HCT116 (cell line): ENCODE results near the gene SLC9A7. TPM values are rescaled to one million over a fixed set of nuclear protein-coding genes. Genes with fewer than 3 reads are reported as not detected.

Source experiments
- ATAC-seq: fragments of 200-7000 bp; cut with Tn5 transposase; 2 replicates; pipeline ENCODE4 v1.9.1; 2020; ENCODE audit warnings: mild to moderate bottlenecking, moderate library complexity
- BruUV-seq: library from RNA; stranded (reverse); fragments of 400-500 nt; replicated peaks from 2 replicates; lab custom pipeline; 2021; lab: Mats Ljungman, UMichigan
- CTCF ChIA-PET: fragments of 300-600 bp; sonication (Branson Sonifier 250); formaldehyde crosslinking; loops from one replicate; lab custom pipeline; 2021; ENCODE audit warnings: antibody characterized with exemption; lab: Charles Lee
- POLR2A ChIA-PET: fragments of 300-600, 350-600 bp; sonication (Branson Sonifier 250); formaldehyde crosslinking; loops from one replicate; lab custom pipeline; 2021; ENCODE audit warnings: antibody characterized with exemption; lab: Charles Lee
- RAD21 ChIA-PET, 2 experiments: fragments of 300-600 bp; sonication (Branson Sonifier 250); formaldehyde crosslinking; loops; one replicate each; lab custom pipeline; 2023; ENCODE audit warnings: low total read pairs in 2 of 2; ENCODE audit not compliant: uncharacterized antibody in 2 of 2, unreplicated experiment in 2 of 2, low non-redundant PET in 1 of 2; lab: Charles Lee
- DNase-seq: peaks from one replicate; pipeline ENCODE4 v3.0.0-alpha.2; 2010; ENCODE audit warnings: low read depth, low spot score
- H2AFZ ChIP-seq: fragments of 200-600 bp; shearing (Covaris generic), sonication (generic); 2 replicates; pipeline ENCODE4 v1.6.1; 2017; ENCODE audit warnings: low read depth, mixed run types, mixed read lengths, antibody characterized with exemption, low read length; ENCODE audit not compliant: poor library complexity, severe bottlenecking
- H3K27ac ChIP-seq: 2 replicates; pipeline ENCODE4 v1.5.1; 2012; ENCODE audit warnings: low read depth, low read length
- H3K27me3 ChIP-seq: fragments of 200-600 bp; sonication (generic); 2 replicates; pipeline ENCODE4 v1.6.1; 2016; ENCODE audit warnings: mixed run types, low read length, mixed read lengths; ENCODE audit not compliant: insufficient read depth
- H3K36me3 ChIP-seq, 2 experiments: fragments of 200-500 bp in 1 of 2; fragments of 200-600 bp in 1 of 2; sonication (Bioruptor generic) in 1 of 2; sonication (generic) in 1 of 2; 2 replicates each; pipeline versions ENCODE4 v1.5.1 to v1.6.1; 2014 to 2016; ENCODE audit warnings: low read length in 2 of 2, inconsistent platforms in 1 of 2, mixed read lengths in 1 of 2, mixed run types in 1 of 2; ENCODE audit not compliant: insufficient read depth in 2 of 2, control insufficient read depth in 1 of 2
- H3K4me1 ChIP-seq, 2 experiments: fragments of 200-600 bp in 1 of 2; sonication (generic) in 1 of 2; 2 replicates each; pipeline versions ENCODE4 v1.5.1 to v1.6.1; 2012 to 2017; ENCODE audit warnings: low read length in 2 of 2, inconsistent platforms in 1 of 2, mild to moderate bottlenecking in 1 of 2, mixed read lengths in 1 of 2, mixed run types in 1 of 2, moderate library complexity in 1 of 2; ENCODE audit not compliant: insufficient read depth in 2 of 2, control insufficient read depth in 1 of 2
- H3K4me2 ChIP-seq: fragments of 200-600 bp; sonication (generic); 2 replicates; pipeline ENCODE4 v1.6.1; 2017; ENCODE audit warnings: mixed run types, low read length, mixed read lengths
- H3K4me3 ChIP-seq, 2 experiments: fragments of 200-600 bp in 1 of 2; sonication (generic) in 1 of 2; replicated peaks in 1 of 2; 2 replicates each; pipeline ENCODE4 v1.5.1; 2011 to 2016; ENCODE audit warnings: low read length in 2 of 2, control low read depth in 1 of 2, low read depth in 1 of 2, mild to moderate bottlenecking in 1 of 2, mixed read lengths in 1 of 2, mixed run types in 1 of 2
- H3K79me2 ChIP-seq: fragments of 200-600 bp; sonication (generic); 2 replicates; pipeline ENCODE4 v1.6.1; 2017; ENCODE audit warnings: mild to moderate bottlenecking, mixed run types, low read length, moderate library complexity, mixed read lengths; ENCODE audit not compliant: insufficient read depth
- H3K9ac ChIP-seq: fragments of 200-600 bp; sonication (generic); 2 replicates; pipeline ENCODE4 v1.6.1; 2016; ENCODE audit warnings: low read length, mixed read lengths
- H3K9me2 ChIP-seq: fragments of 200-600 bp; sonication (generic), shearing (Covaris generic); 2 replicates; pipeline ENCODE4 v1.6.1; 2017; ENCODE audit warnings: mixed run types, mild to moderate bottlenecking, moderate library complexity; ENCODE audit not compliant: insufficient read depth
- H3K9me3 ChIP-seq, 2 experiments: fragments of 200-500 bp in 1 of 2; fragments of 200-600 bp in 1 of 2; sonication (Bioruptor generic) in 1 of 2; sonication (generic) in 1 of 2; 2 replicates each; pipeline ENCODE4 v1.6.1; 2014 to 2017; ENCODE audit warnings: low read length in 2 of 2, mixed read lengths in 2 of 2, inconsistent platforms in 1 of 2, low read depth in 1 of 2, mild to moderate bottlenecking in 1 of 2, mixed run types in 1 of 2, moderate library complexity in 1 of 2; ENCODE audit not compliant: control insufficient read depth in 1 of 2, insufficient read depth in 1 of 2
- H4K20me1 ChIP-seq: fragments of 200-600 bp; sonication (generic), shearing (Covaris generic); 2 replicates; pipeline ENCODE4 v1.6.1; 2017; ENCODE audit warnings: mixed run types, mild to moderate bottlenecking, moderate library complexity; ENCODE audit not compliant: insufficient read depth
- CTCF ChIP-seq, 3 experiments: fragments of 200-600 bp in 1 of 3; sonication (generic) in 1 of 3; IDR thresholded peaks in 2 of 3; conservative IDR thresholded peaks in 1 of 3; 2 replicates each; pipeline ENCODE4 v1.5.1; 2012 to 2017; ENCODE audit warnings: low read depth in 2 of 3, low read length in 2 of 3, antibody characterized with exemption in 1 of 3, borderline replicate concordance in 1 of 3, control low read depth in 1 of 3, mild to moderate bottlenecking in 1 of 3, mixed read lengths in 1 of 3, mixed run types in 1 of 3, moderate library complexity in 1 of 3; ENCODE audit not compliant: insufficient read depth in 1 of 3
- ELF1 ChIP-seq: IDR thresholded peaks from 2 replicates; pipeline ENCODE4 v1.6.1; 2012; ENCODE audit warnings: low read depth, borderline replicate concordance
- EZH2phosphoT487 ChIP-seq: fragments of 200-600 bp; IDR thresholded peaks from 2 replicates; pipeline ENCODE4 v1.6.1; 2018; ENCODE audit warnings: antibody characterized with exemption, borderline replicate concordance
- JUND ChIP-seq: IDR thresholded peaks from 2 replicates; pipeline ENCODE4 v1.6.1; 2012
- POLR2A ChIP-seq: IDR thresholded peaks from 2 replicates; pipeline ENCODE4 v1.7.0; 2011; ENCODE audit warnings: borderline replicate concordance; ENCODE audit not compliant: insufficient read depth, insufficient read length; ENCODE audit errors: extremely low read depth
- POLR2AphosphoS5 ChIP-seq: IDR thresholded peaks from 2 replicates; pipeline ENCODE4 v1.6.1; 2011; ENCODE audit warnings: mild to moderate bottlenecking, low read depth, low read length, moderate library complexity
- SIN3A ChIP-seq: IDR thresholded peaks from 2 replicates; pipeline ENCODE4 v1.6.1; 2012; ENCODE audit warnings: low read depth
- SP1 ChIP-seq: IDR thresholded peaks from 2 replicates; pipeline ENCODE4 v1.6.1; 2012; ENCODE audit warnings: low read depth
- SRF ChIP-seq: IDR thresholded peaks from 2 replicates; pipeline ENCODE4 v1.6.1; 2012; ENCODE audit warnings: low read depth
- TCF7L2 ChIP-seq: IDR thresholded peaks from 2 replicates; pipeline ENCODE4 v1.7.0; 2011; ENCODE audit warnings: borderline replicate concordance, inconsistent platforms; ENCODE audit not compliant: insufficient read depth, insufficient read length; ENCODE audit errors: extremely low read depth
- YY1 ChIP-seq: IDR thresholded peaks from 2 replicates; pipeline ENCODE4 v1.6.1; 2011; ENCODE audit warnings: low read length, low read depth, moderate library complexity, mild to moderate bottlenecking; ENCODE audit not compliant: insufficient replicate concordance; ENCODE audit errors: extremely low read depth
- intact Hi-C: fragments of 100-400 bp; cut with micrococcal nuclease; formaldehyde crosslinking; loops from 2 replicates; pipeline ENCODE4 v1.10.0; 2022
- total RNA-seq: library from RNA; stranded (reverse); gene quantifications from one replicate; pipeline ENCODE4 v1.2.1, GENCODE V29; 2021; ENCODE audit not compliant: unreplicated experiment
- TF ChIP-seq, protein P1 (sequence below): IDR thresholded peaks from 2 replicates; pipeline ENCODE4 v1.6.1; 2012
- TF ChIP-seq, protein P2 (sequence below): IDR thresholded peaks from 2 replicates; pipeline ENCODE4 v1.6.1; 2012
- TF ChIP-seq, protein P3 (sequence below): IDR thresholded peaks from 2 replicates; pipeline ENCODE4 v1.6.1; 2012; ENCODE audit warnings: low read depth

The SLC9A7 gene
- total RNA-seq, 1 experiment from 2014 or later: 18.6 TPM

- Histone ChIP-seq H3K4me3 (no peak overlapping the region), H3K9me3 (no peaks in the 10 kb centered on the region), H3K79me2 (peaks cover 6% of the 10 kb centered on the region; the same call in 1 of the 2 replicates), H3K4me1 (peaks cover 9 to 13% of the 10 kb centered on the region in 2 experiments), H2AFZ (no peak overlapping the region), H3K36me3 (no peaks in the 10 kb centered on the region), H3K27me3 (no peaks in the 10 kb centered on the region), H3K9me2 (no peaks in the 10 kb centered on the region), H3K4me2 (no peak overlapping the region), H3K27ac (no peak overlapping the region), H3K9ac (no peak overlapping the region), H4K20me1 (no peaks in the 10 kb centered on the region)
- no TSS peak for BruUV-seq
- ATAC-seq (no peak), DNase-seq (no peak)
- POLR2A ChIA-PET: no interaction called here
- RAD21 ChIA-PET: no interaction called here
- TF ChIP-seq YY1: no peak
- TF ChIP-seq, protein P1, sequence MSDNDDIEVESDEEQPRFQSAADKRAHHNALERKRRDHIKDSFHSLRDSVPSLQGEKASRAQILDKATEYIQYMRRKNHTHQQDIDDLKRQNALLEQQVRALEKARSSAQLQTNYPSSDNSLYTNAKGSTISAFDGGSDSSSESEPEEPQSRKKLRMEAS: no peak
- no peak for TF ChIP-seq JUND
- no peak for TF ChIP-seq SP1
- TF ChIP-seq ELF1: no peak
- TF ChIP-seq POLR2A: no peak
- TF ChIP-seq, protein P2, sequence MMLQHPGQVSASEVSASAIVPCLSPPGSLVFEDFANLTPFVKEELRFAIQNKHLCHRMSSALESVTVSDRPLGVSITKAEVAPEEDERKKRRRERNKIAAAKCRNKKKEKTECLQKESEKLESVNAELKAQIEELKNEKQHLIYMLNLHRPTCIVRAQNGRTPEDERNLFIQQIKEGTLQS: no peak
- no peak for TF ChIP-seq POLR2AphosphoS5
- TF ChIP-seq EZH2phosphoT487: no peak
- TF ChIP-seq, protein P3, sequence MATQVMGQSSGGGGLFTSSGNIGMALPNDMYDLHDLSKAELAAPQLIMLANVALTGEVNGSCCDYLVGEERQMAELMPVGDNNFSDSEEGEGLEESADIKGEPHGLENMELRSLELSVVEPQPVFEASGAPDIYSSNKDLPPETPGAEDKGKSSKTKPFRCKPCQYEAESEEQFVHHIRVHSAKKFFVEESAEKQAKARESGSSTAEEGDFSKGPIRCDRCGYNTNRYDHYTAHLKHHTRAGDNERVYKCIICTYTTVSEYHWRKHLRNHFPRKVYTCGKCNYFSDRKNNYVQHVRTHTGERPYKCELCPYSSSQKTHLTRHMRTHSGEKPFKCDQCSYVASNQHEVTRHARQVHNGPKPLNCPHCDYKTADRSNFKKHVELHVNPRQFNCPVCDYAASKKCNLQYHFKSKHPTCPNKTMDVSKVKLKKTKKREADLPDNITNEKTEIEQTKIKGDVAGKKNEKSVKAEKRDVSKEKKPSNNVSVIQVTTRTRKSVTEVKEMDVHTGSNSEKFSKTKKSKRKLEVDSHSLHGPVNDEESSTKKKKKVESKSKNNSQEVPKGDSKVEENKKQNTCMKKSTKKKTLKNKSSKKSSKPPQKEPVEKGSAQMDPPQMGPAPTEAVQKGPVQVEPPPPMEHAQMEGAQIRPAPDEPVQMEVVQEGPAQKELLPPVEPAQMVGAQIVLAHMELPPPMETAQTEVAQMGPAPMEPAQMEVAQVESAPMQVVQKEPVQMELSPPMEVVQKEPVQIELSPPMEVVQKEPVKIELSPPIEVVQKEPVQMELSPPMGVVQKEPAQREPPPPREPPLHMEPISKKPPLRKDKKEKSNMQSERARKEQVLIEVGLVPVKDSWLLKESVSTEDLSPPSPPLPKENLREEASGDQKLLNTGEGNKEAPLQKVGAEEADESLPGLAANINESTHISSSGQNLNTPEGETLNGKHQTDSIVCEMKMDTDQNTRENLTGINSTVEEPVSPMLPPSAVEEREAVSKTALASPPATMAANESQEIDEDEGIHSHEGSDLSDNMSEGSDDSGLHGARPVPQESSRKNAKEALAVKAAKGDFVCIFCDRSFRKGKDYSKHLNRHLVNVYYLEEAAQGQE: no peak
- no peak for TF ChIP-seq TCF7L2
- TF ChIP-seq SIN3A: no peak
- TF ChIP-seq SRF: no peak
- no peak for TF ChIP-seq CTCF (IDR thresholded peaks at IDR 0.05 in 2 of 3, conservative IDR thresholded peaks at IDR 0.05 in 1 of 3; ENCODE audit: borderline replicate concordance in 1 of 3, insufficient read depth in 1 of 3, low read depth in 2 of 3, low read length in 2 of 3)
- CTCF ChIA-PET: no interaction called here
- intact Hi-C loops: no loop called here
These were observed 4.0 kb upstream of the SLC9A7 start for GRCh38 chrX:46762963-46763362.
